Measurements from ENCODE around the gene RHBG. TPM values are rescaled to one million over a fixed set of nuclear protein-coding genes. Genes with fewer than 3 reads are reported as not detected.

RHBG gene
- total and polyA plus RNA-seq, 2 experiments from 2014 or later = 3.3 to 11.9 TPM

- Histone ChIP-seq H3K9me2 (replicated peaks; ENCODE audit: insufficient read depth) (no peaks in the 10 kb centered on the region), H4K20me1 (ENCODE audit: insufficient read depth, poor library complexity, severe bottlenecking) (no peaks in the 10 kb centered on the region), H3K27me3 (peaks cover 35% of the 10 kb centered on the region), H3K9me3 (ENCODE audit: low read depth) (no peaks in the 10 kb centered on the region), H3K27ac (no peak overlapping the region), H3K4me3 (no peak overlapping the region), H3K4me1 (ENCODE audit: insufficient read depth) (no peaks in the 10 kb centered on the region), H2AFZ (no peak overlapping the region), H3K79me2 (no peaks in the 10 kb centered on the region), H3K4me2 (no peak overlapping the region), H3K36me3 (replicated peaks; ENCODE audit: insufficient read depth, low read depth) (no peaks in the 10 kb centered on the region)
- TF ChIP-seq EZH2phosphoT487 (IDR thresholded peaks at IDR 0.05; ENCODE audit: low read depth, severe bottlenecking, unreplicated experiment) (no peak), CTCF (IDR thresholded peaks at IDR 0.05; ENCODE audit: poor library complexity) (no peak), EZH2 (IDR thresholded peaks at IDR 0.05; ENCODE audit: borderline replicate concordance) (no peak)
- WGBS (ENCODE audit: low lambda C conversion rate, missing lambda C conversion rate) = 65% methylated on average over 3 of the region's 3 CpGs
- DNase-seq (ENCODE audit: low spot score) = no peak
Measured at GRCh38 chr1:156401681-156402081, 32.7 kb downstream of the RHBG start.

- H4K20me1 ChIP-seq (ENCODE audit: insufficient read depth, poor library complexity, severe bottlenecking) = no peaks in the 10 kb centered on the region
- DNase-seq (ENCODE audit: low spot score) = no peak
Measured at GRCh38 chr1:156402331-156403020, 33.5 kb downstream of the RHBG start.

GRCh38 chr1:156405670-156406069 lies 36.7 kb downstream of the RHBG start:
- H3K79me2 ChIP-seq = no peaks in the 10 kb centered on the region
- H3K4me1 ChIP-seq (ENCODE audit: insufficient read depth) = no peaks in the 10 kb centered on the region
- no peaks in the 10 kb centered on the region for H4K20me1 ChIP-seq (ENCODE audit: insufficient read depth, poor library complexity, severe bottlenecking)
- TF ChIP-seq EZH2phosphoT487 (IDR thresholded peaks at IDR 0.05; ENCODE audit: low read depth, severe bottlenecking, unreplicated experiment) = no peak
- TF ChIP-seq EZH2 (IDR thresholded peaks at IDR 0.05; ENCODE audit: borderline replicate concordance) = no peak
- no peak for TF ChIP-seq CTCF (IDR thresholded peaks at IDR 0.05; ENCODE audit: poor library complexity)
- no peaks in the 10 kb centered on the region for H3K9me3 ChIP-seq (ENCODE audit: low read depth)
- H3K9me2 ChIP-seq (replicated peaks; ENCODE audit: insufficient read depth) = no peaks in the 10 kb centered on the region
- H3K36me3 ChIP-seq (replicated peaks; ENCODE audit: insufficient read depth, low read depth) = no peaks in the 10 kb centered on the region
- no peak for DNase-seq (ENCODE audit: low spot score)
- no peak overlapping the region for H3K4me3 ChIP-seq
- 84% methylated on average over 5 of the region's 5 CpGs for WGBS (ENCODE audit: low lambda C conversion rate, missing lambda C conversion rate)
- no peak overlapping the region for H2AFZ ChIP-seq
- no peak overlapping the region for H3K4me2 ChIP-seq
- peaks cover 48% of the 10 kb centered on the region for H3K27me3 ChIP-seq
- no peak overlapping the region for H3K27ac ChIP-seq

More at GRCh38 chr1:156402331-156403020, 33.5 kb downstream of the RHBG start:
- no peak overlapping the region for H3K4me3 ChIP-seq
- TF ChIP-seq EZH2 (IDR thresholded peaks at IDR 0.05; ENCODE audit: borderline replicate concordance) (no peak), EZH2phosphoT487 (IDR thresholded peaks at IDR 0.05; ENCODE audit: low read depth, severe bottlenecking, unreplicated experiment) (no peak), CTCF (IDR thresholded peaks at IDR 0.05; ENCODE audit: poor library complexity) (no peak)
- no peak overlapping the region for H2AFZ ChIP-seq
- 62% methylated on average over 8 of the region's 8 CpGs for WGBS (ENCODE audit: low lambda C conversion rate, missing lambda C conversion rate)
- no peaks in the 10 kb centered on the region for H3K79me2 ChIP-seq
- no peaks in the 10 kb centered on the region for H3K36me3 ChIP-seq (replicated peaks; ENCODE audit: insufficient read depth, low read depth)
- H3K4me1 ChIP-seq (ENCODE audit: insufficient read depth) = no peaks in the 10 kb centered on the region
- H3K27ac ChIP-seq = no peak overlapping the region
- no peaks in the 10 kb centered on the region for H3K9me2 ChIP-seq (replicated peaks; ENCODE audit: insufficient read depth)
- H3K27me3 ChIP-seq = peaks cover 40% of the 10 kb centered on the region
- H3K4me2 ChIP-seq = no peak overlapping the region
- no peaks in the 10 kb centered on the region for H3K9me3 ChIP-seq (ENCODE audit: low read depth)

Measured in hepatocyte (in vitro differentiated cells).